PC-9 (cell line): ENCODE results near the gene PRLR. TPM values are rescaled to one million over a fixed set of nuclear protein-coding genes. Genes with fewer than 3 reads are reported as not detected.

Source experiments
- BruUV-seq: library from RNA; stranded (reverse); fragments of 400-500 nt; replicated peaks from 2 replicates; lab custom pipeline; 2021; lab: Mats Ljungman, UMichigan
- CTCF ChIA-PET: fragments of 300-600 bp; sonication (Branson Sonifier 250); formaldehyde crosslinking; loops from one replicate; lab custom pipeline; 2022; ENCODE audit warnings: antibody characterized with exemption; lab: Charles Lee
- POLR2A ChIA-PET: fragments of 300-600 bp; sonication (Branson Sonifier 250); formaldehyde crosslinking; loops from one replicate; lab custom pipeline; 2022; ENCODE audit warnings: antibody characterized with exemption; ENCODE audit not compliant: unreplicated experiment; lab: Charles Lee
- DNase-seq, 2 experiments: peaks; one replicate each; pipeline versions ENCODE4 v3.0.0 to v3.0.0-alpha.2; 2015 to 2022; ENCODE audit warnings: mixed read lengths in 1 of 2
- H2AFZ ChIP-seq: fragments of 200-600 bp; sonication (generic); 2 replicates; pipeline ENCODE4 v1.8.1; 2017; ENCODE audit warnings: antibody characterized with exemption
- H3F3A ChIP-seq: fragments of 200-600 bp; sonication (generic); 2 replicates; pipeline ENCODE4 v1.8.1; 2017; ENCODE audit warnings: antibody characterized with exemption, mild to moderate bottlenecking, low read depth; ENCODE audit not compliant: insufficient read depth
- H3K27ac ChIP-seq: fragments of 200-600 bp; sonication (generic); 2 replicates; pipeline ENCODE4 v1.6.1; 2016; ENCODE audit warnings: mixed run types
- H3K27me3 ChIP-seq: fragments of 200-600 bp; sonication (generic); 2 replicates; pipeline ENCODE4 v1.6.1; 2016; ENCODE audit warnings: low read depth, mixed run types; ENCODE audit not compliant: insufficient read depth
- H3K36me3 ChIP-seq: fragments of 200-600 bp; sonication (generic); 2 replicates; pipeline ENCODE4 v1.6.1; 2016; ENCODE audit warnings: low read depth, mixed run types
- H3K4me1 ChIP-seq: fragments of 200-600 bp; sonication (generic); replicated peaks from 2 replicates; pipeline ENCODE4 v1.6.1; 2016; ENCODE audit warnings: mixed run types; ENCODE audit not compliant: insufficient read depth
- H3K4me2 ChIP-seq: fragments of 200-600 bp; sonication (generic); 2 replicates; pipeline ENCODE4 v1.6.1; 2017; ENCODE audit warnings: mixed run types
- H3K4me3 ChIP-seq: fragments of 200-600 bp; sonication (generic); 2 replicates; pipeline ENCODE4 v1.6.1; 2016; ENCODE audit warnings: mixed run types
- H3K79me2 ChIP-seq: fragments of 200-600 bp; sonication (generic); 2 replicates; pipeline ENCODE4 v1.6.1; 2017; ENCODE audit warnings: low read depth, mixed run types
- H3K9me2 ChIP-seq: fragments of 200-600 bp; sonication (generic); 2 replicates; pipeline ENCODE4 v1.8.1; 2017; ENCODE audit warnings: mild to moderate bottlenecking; ENCODE audit not compliant: insufficient read depth
- H3K9me3 ChIP-seq: fragments of 200-600 bp; sonication (generic); 2 replicates; pipeline ENCODE4 v1.8.1; 2016; ENCODE audit warnings: low read depth; ENCODE audit not compliant: insufficient read depth
- H4K20me1 ChIP-seq: fragments of 200-600 bp; sonication (generic); 2 replicates; pipeline ENCODE4 v1.8.1; 2017; ENCODE audit not compliant: insufficient read depth
- EZH2 ChIP-seq: fragments of 200-600 bp; sonication (generic); IDR thresholded peaks from 2 replicates; pipeline ENCODE4 v1.8.0; 2017; ENCODE audit warnings: antibody characterized with exemption, low read depth
- intact Hi-C: fragments of 100-400 bp; cut with micrococcal nuclease; formaldehyde crosslinking; loops from one replicate; pipeline ENCODE4 v1.10.0; 2022; ENCODE audit not compliant: unreplicated experiment
- total RNA-seq: library from RNA; stranded (reverse); gene quantifications from 2 replicates; pipeline ENCODE4 v1.2.3, GENCODE V29; 2021
- TF ChIP-seq, protein P1 (sequence below): fragments of 200-600 bp; sonication (generic); conservative IDR thresholded peaks from 2 replicates; pipeline ENCODE4 v1.6.1; 2017; ENCODE audit warnings: mixed run types, antibody characterized with exemption, mild to moderate bottlenecking, moderate library complexity

Gene PRLR
- total RNA-seq, 1 experiment from 2014 or later: not detected

DNA sequence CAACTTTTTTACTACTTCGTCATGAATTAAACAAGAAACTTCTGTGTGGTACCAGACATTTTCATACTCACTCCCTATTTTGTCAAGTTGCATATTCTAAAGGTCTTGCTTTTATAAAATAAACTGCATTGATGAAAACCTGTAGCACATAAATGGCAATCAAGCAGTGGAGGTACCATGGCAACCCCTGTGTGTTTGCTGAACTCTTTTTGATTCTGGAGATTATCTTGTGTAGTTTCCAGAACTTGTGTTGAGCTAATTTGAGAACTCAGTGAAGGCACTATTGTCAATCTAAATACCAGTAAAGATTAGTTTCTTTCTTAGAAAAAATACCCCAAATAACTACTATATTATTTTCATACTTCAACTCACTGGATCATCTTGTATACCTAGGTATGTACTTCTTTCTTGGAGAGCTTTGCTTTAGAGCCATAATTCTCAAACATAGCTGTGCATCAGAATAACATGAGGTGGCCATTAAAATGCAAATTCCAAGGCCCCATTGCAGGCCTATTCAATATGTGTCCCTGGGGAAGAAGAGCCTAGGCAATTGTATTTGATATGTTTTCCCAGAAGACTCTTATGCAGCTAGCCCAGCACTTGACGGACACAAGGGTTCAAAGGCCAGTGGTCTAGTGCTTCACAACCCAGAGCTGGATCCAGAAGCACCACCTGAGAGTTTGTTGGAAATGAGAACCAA, 9.8 kb upstream of the PRLR start:
- Histone ChIP-seq H2AFZ (no peak overlapping the region), H3K27me3 (peaks cover 9% of the 10 kb centered on the region; the same call in 1 of the 2 replicates), H3K27ac (no peak overlapping the region), H3K79me2 (no peaks in the 10 kb centered on the region), H3K36me3 (no peaks in the 10 kb centered on the region), H3K9me2 (0 out of 2 replicates have a peak, but pooled peaks cover 5% of the 10 kb centered on the region), H3K4me1 (no peaks in the 10 kb centered on the region), H3K4me3 (no peak overlapping the region), H3F3A (no peaks in the 10 kb centered on the region), H3K9me3 (no peaks in the 10 kb centered on the region), H4K20me1 (no peaks in the 10 kb centered on the region), H3K4me2 (no peak overlapping the region)
- TF ChIP-seq, protein P1, sequence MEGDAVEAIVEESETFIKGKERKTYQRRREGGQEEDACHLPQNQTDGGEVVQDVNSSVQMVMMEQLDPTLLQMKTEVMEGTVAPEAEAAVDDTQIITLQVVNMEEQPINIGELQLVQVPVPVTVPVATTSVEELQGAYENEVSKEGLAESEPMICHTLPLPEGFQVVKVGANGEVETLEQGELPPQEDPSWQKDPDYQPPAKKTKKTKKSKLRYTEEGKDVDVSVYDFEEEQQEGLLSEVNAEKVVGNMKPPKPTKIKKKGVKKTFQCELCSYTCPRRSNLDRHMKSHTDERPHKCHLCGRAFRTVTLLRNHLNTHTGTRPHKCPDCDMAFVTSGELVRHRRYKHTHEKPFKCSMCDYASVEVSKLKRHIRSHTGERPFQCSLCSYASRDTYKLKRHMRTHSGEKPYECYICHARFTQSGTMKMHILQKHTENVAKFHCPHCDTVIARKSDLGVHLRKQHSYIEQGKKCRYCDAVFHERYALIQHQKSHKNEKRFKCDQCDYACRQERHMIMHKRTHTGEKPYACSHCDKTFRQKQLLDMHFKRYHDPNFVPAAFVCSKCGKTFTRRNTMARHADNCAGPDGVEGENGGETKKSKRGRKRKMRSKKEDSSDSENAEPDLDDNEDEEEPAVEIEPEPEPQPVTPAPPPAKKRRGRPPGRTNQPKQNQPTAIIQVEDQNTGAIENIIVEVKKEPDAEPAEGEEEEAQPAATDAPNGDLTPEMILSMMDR: no peak
- no peak for TF ChIP-seq EZH2
- POLR2A ChIA-PET: no interaction called here
- intact Hi-C loops: no loop called here
- no peak for DNase-seq
- BruUV-seq: no TSS peak
- CTCF ChIA-PET: no interaction called here

DNA sequence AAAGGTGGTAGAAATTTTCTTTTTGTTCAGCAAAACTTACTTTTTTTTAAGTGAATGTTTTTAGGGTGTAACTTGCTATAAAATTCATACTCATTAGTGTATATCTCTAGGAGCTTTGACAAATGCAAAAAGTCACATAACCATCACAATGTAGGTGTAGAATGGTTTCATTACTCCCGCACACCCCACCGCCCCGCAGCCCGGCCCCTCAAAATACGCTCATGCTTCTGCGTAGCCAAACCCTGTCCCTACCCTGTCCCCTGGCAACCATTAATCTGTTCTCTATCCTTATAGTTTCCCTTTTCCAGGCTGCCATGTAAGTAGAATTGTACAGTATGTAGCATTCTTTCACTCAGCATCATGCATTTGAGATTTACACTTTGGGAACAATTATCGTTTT, 9.2 kb upstream of the PRLR start:
- no peaks in the 10 kb centered on the region for H3K9me3 ChIP-seq
- no peak overlapping the region for H3K4me2 ChIP-seq
- H3K27ac ChIP-seq: no peak overlapping the region
- H3K36me3 ChIP-seq: no peaks in the 10 kb centered on the region
- no peaks in the 10 kb centered on the region for H3K4me1 ChIP-seq
- no peaks in the 10 kb centered on the region for H3K79me2 ChIP-seq
- no peaks in the 10 kb centered on the region for H3F3A ChIP-seq
- no peak overlapping the region for H3K4me3 ChIP-seq
- DNase-seq: no peak
- ChIA-PET CTCF (no interaction called here), POLR2A (no interaction called here)
- intact Hi-C loops: no loop called here
- 0 out of 2 replicates have a peak, but pooled peaks cover 5% of the 10 kb centered on the region for H3K9me2 ChIP-seq
- no peak overlapping the region for H2AFZ ChIP-seq
- TF ChIP-seq, protein P1: no peak
- no peak for TF ChIP-seq EZH2
- H4K20me1 ChIP-seq: no peaks in the 10 kb centered on the region
- H3K27me3 ChIP-seq: peaks cover 9% of the 10 kb centered on the region; the same call in 1 of the 2 replicates
- no TSS peak for BruUV-seq

DNA sequence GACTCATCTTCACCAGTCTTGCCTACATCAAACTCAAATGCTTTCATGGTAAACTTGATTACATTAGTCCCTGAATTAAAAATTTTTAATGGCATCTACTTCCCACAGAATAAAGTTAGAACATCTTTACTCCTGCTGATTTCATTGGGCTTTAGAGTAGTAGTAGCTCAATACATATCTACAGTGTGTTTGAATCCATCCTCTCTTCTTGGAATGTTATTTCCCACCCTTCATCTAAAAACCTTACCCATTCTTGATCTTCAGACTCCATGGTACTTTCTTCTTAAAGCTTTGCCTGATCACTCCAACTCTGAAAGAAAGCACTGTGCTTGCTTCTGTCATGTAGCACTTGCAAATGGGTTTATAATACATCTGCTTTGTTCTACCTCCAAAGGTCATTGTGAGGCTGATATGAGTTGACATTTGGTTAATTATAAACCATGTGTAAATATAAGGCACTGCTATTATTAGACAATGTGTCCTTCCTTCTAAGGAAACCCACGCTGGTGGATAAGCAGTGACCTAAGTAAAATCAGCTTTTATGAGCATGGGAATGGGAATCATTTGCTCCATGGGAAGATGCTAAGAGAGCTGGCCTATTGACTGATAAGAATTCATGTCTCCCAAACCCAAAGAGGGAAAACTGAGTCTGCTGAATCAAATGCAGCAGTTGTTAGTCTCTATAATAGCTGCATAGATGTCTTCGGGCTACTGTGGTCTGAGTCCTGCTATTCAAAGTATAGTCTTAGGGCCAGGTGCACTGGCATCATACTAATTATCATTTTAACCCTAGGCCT, 7.5 kb upstream of the PRLR start:
- H4K20me1 ChIP-seq: no peaks in the 10 kb centered on the region
- H3K9me2 ChIP-seq: 0 out of 2 replicates have a peak, but pooled peaks cover 5% of the 10 kb centered on the region
- H2AFZ ChIP-seq: no peak overlapping the region
- H3K4me3 ChIP-seq: no peak overlapping the region
- H3K4me2 ChIP-seq: no peak overlapping the region
- no peaks in the 10 kb centered on the region for H3K36me3 ChIP-seq
- ChIA-PET POLR2A (interaction anchor here (0.5 kb wide), 1 partner anchor 94 kb away, joined by 7 read pairs; no protein-coding TSS in a partner anchor), CTCF (no interaction called here)
- no peaks in the 10 kb centered on the region for H3K9me3 ChIP-seq
- DNase-seq: no peak
- no peak for TF ChIP-seq EZH2
- TF ChIP-seq, protein P1: no peak
- intact Hi-C loops: no loop called here
- no peaks in the 10 kb centered on the region for H3K4me1 ChIP-seq
- H3K27ac ChIP-seq: no peak overlapping the region
- peaks cover 15% of the 10 kb centered on the region for H3K27me3 ChIP-seq
- no TSS peak for BruUV-seq
- H3K79me2 ChIP-seq: no peaks in the 10 kb centered on the region
- H3F3A ChIP-seq: no peaks in the 10 kb centered on the region
